ENCODE results near the gene GKAP1.
"Not testable (repeated sequence)": the region's sequence is repeated elsewhere in the genome, so short reads cannot be mapped to it uniquely, and the experiment has no call there.

Gene GKAP1

GRCh38 chr9:83707768-83708514, 109.6 kb downstream of the GKAP1 start, which contains the start of gene UBQLN1:
Gene UBQLN1, minus strand, starts transcription at chr9:83707958. Its CDS starts 279 bp downstream, at chr9:83707679.
- Histone ChIP-seq H3K9ac (ENCODE audit: low read depth in 1 of 2, low read length in 2 of 2) (peak within 1 kb of the TSS; percentile 87 to 97), H3K4me3 (ENCODE audit: low read length in 2 of 2) (peak within 1 kb of the TSS; percentile 93 to 97), H3K36me3 (ENCODE audit: control insufficient read depth in 2 of 2, insufficient read depth in 2 of 2, low read length in 2 of 2) (no peaks in the 10 kb centered on the region), H3K27ac (ENCODE audit: low read depth in 2 of 2, low read length in 2 of 2) (peak within 1 kb of the TSS; percentile 94 to 98), H3K27me3 (ENCODE audit: control insufficient read depth in 2 of 2, insufficient read depth in 2 of 2, low read length in 2 of 2) (no peaks in the 10 kb centered on the region), H3K4me1 (ENCODE audit: control insufficient read depth in 2 of 2, insufficient read depth in 2 of 2, low read length in 2 of 2) (peaks cover 5 to 11% of the 10 kb centered on the region in 2 donors), H3K9me3 (ENCODE audit: control insufficient read depth in 2 of 2, low read length in 2 of 2) (no peaks in the 10 kb centered on the region)

GRCh38 chr9:83707518-83707767, 110.1 kb downstream of the GKAP1 start:
- Histone ChIP-seq H3K4me3 (ENCODE audit: low read length in 2 of 2) (peak overlapping the region; percentile 93 to 97), H3K27me3 (ENCODE audit: control insufficient read depth in 2 of 2, insufficient read depth in 2 of 2, low read length in 2 of 2) (no peaks in the 10 kb centered on the region), H3K9ac (ENCODE audit: low read depth in 1 of 2, low read length in 2 of 2) (peak overlapping the region; percentile 87 to 97), H3K27ac (ENCODE audit: low read depth in 2 of 2, low read length in 2 of 2) (peak overlapping the region; percentile 94 to 98), H3K9me3 (ENCODE audit: control insufficient read depth in 2 of 2, low read length in 2 of 2) (no peaks in the 10 kb centered on the region), H3K36me3 (ENCODE audit: control insufficient read depth in 2 of 2, insufficient read depth in 2 of 2, low read length in 2 of 2) (no peaks in the 10 kb centered on the region), H3K4me1 (ENCODE audit: control insufficient read depth in 2 of 2, insufficient read depth in 2 of 2, low read length in 2 of 2) (peaks cover 5 to 11% of the 10 kb centered on the region in 2 donors)

GRCh38 chr9:83706676-83707517, 110.7 kb downstream of the GKAP1 start:
- no peaks in the 10 kb centered on the region for H3K9me3 ChIP-seq (ENCODE audit: control insufficient read depth in 2 of 2, low read length in 2 of 2)
- H3K4me1 ChIP-seq (ENCODE audit: control insufficient read depth in 2 of 2, insufficient read depth in 2 of 2, low read length in 2 of 2) = peaks cover 5 to 11% of the 10 kb centered on the region in 2 donors
- peak overlapping the region; percentile 94 to 98 for H3K27ac ChIP-seq (ENCODE audit: low read depth in 2 of 2, low read length in 2 of 2)
- peak overlapping the region; percentile 87 to 97 for H3K9ac ChIP-seq (ENCODE audit: low read depth in 1 of 2, low read length in 2 of 2)
- H3K27me3 ChIP-seq (ENCODE audit: control insufficient read depth in 2 of 2, insufficient read depth in 2 of 2, low read length in 2 of 2) = no peaks in the 10 kb centered on the region
- H3K36me3 ChIP-seq (ENCODE audit: control insufficient read depth in 2 of 2, insufficient read depth in 2 of 2, low read length in 2 of 2) = no peaks in the 10 kb centered on the region
- peak overlapping the region; percentile 93 to 97 for H3K4me3 ChIP-seq (ENCODE audit: low read length in 2 of 2)

GRCh38 chr9:83705219-83705651, 112.3 kb downstream of the GKAP1 start:
- peaks cover 5 to 13% of the 10 kb centered on the region in 2 donors for H3K4me1 ChIP-seq (ENCODE audit: control insufficient read depth in 2 of 2, insufficient read depth in 2 of 2, low read length in 2 of 2)
- H3K27me3 ChIP-seq (ENCODE audit: control insufficient read depth in 2 of 2, insufficient read depth in 2 of 2, low read length in 2 of 2); H3K9ac ChIP-seq (ENCODE audit: low read depth in 1 of 2, low read length in 2 of 2); H3K27ac ChIP-seq (ENCODE audit: low read depth in 2 of 2, low read length in 2 of 2); H3K9me3 ChIP-seq (ENCODE audit: control insufficient read depth in 2 of 2, low read length in 2 of 2); H3K4me3 ChIP-seq (ENCODE audit: low read length in 2 of 2); H3K36me3 ChIP-seq (ENCODE audit: control insufficient read depth in 2 of 2, insufficient read depth in 2 of 2, low read length in 2 of 2): not testable (repeated sequence)

DNA sequence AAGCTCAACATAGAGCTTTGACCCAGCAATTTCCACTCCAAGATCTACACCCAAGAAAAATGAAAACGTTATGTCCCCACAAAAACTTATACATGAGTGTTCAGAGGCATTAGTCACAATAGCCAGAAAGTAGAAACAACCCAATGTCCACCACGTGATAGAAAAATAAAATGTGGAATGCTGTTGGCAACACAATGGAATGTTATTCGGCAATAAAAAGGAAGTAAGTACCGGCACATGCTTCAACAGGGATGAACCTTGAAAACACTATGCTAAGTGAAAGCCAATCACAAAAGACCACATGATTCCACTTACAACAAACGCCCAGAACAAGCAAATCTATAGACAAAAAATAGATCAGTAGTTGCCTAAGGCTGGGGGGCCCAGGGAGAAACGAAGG, 115.8 kb downstream of the GKAP1 start:
- no peak overlapping the region for H3K4me3 ChIP-seq (ENCODE audit: low read length in 2 of 2)

GRCh38 chr9:83701286-83701685, 116.3 kb downstream of the GKAP1 start:
- H3K9ac ChIP-seq (ENCODE audit: low read depth in 1 of 2, low read length in 2 of 2) = no peak overlapping the region
- no peaks in the 10 kb centered on the region for H3K27me3 ChIP-seq (ENCODE audit: control insufficient read depth in 2 of 2, insufficient read depth in 2 of 2, low read length in 2 of 2)
- H3K4me1 ChIP-seq (ENCODE audit: control insufficient read depth in 2 of 2, insufficient read depth in 2 of 2, low read length in 2 of 2) = peaks cover 5 to 11% of the 10 kb centered on the region in 2 donors
- H3K36me3 ChIP-seq (ENCODE audit: control insufficient read depth in 2 of 2, insufficient read depth in 2 of 2, low read length in 2 of 2) = no peaks in the 10 kb centered on the region
- no peak overlapping the region for H3K4me3 ChIP-seq (ENCODE audit: low read length in 2 of 2)
- H3K9me3 ChIP-seq (ENCODE audit: control insufficient read depth in 2 of 2, low read length in 2 of 2) = no peaks in the 10 kb centered on the region
- no peak overlapping the region for H3K27ac ChIP-seq (ENCODE audit: low read depth in 2 of 2, low read length in 2 of 2)

More for the DNA sequence above, 115.8 kb downstream of the GKAP1 start:
- Histone ChIP-seq H3K36me3 (ENCODE audit: control insufficient read depth in 2 of 2, insufficient read depth in 2 of 2, low read length in 2 of 2) (no peaks in the 10 kb centered on the region), H3K9me3 (ENCODE audit: control insufficient read depth in 2 of 2, low read length in 2 of 2) (no peaks in the 10 kb centered on the region), H3K27ac (ENCODE audit: low read depth in 2 of 2, low read length in 2 of 2) (no peak overlapping the region), H3K9ac (ENCODE audit: low read depth in 1 of 2, low read length in 2 of 2) (no peak overlapping the region), H3K4me1 (ENCODE audit: control insufficient read depth in 2 of 2, insufficient read depth in 2 of 2, low read length in 2 of 2) (peaks cover 5 to 13% of the 10 kb centered on the region in 2 donors), H3K27me3 (ENCODE audit: control insufficient read depth in 2 of 2, insufficient read depth in 2 of 2, low read length in 2 of 2) (no peaks in the 10 kb centered on the region)

DNA sequence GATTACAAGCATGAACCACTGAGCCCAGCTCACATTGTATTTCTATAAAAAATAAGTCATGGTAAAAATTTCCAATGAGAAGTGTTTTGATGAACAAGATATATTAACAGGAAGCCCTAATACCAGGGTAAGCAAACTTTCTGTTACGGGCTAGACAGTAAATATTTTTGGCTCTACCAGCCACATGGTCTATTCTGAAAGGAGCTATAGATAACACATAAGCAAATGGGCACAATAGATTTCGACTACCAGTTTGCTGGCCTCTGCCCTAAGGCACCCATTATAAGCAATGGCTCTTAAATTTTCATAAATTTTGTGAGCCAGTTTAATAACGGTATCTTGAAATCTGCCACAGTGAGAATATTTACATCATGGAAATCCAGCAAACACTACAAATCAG, 118.0 kb downstream of the GKAP1 start:
- Histone ChIP-seq H3K9ac (ENCODE audit: low read depth in 1 of 2, low read length in 2 of 2) (no peak overlapping the region), H3K27me3 (ENCODE audit: control insufficient read depth in 2 of 2, insufficient read depth in 2 of 2, low read length in 2 of 2) (no peaks in the 10 kb centered on the region), H3K27ac (ENCODE audit: low read depth in 2 of 2, low read length in 2 of 2) (no peak overlapping the region), H3K36me3 (ENCODE audit: control insufficient read depth in 2 of 2, insufficient read depth in 2 of 2, low read length in 2 of 2) (no peaks in the 10 kb centered on the region), H3K9me3 (ENCODE audit: control insufficient read depth in 2 of 2, low read length in 2 of 2) (no peaks in the 10 kb centered on the region), H3K4me3 (ENCODE audit: low read length in 2 of 2) (no peak overlapping the region), H3K4me1 (ENCODE audit: control insufficient read depth in 2 of 2, insufficient read depth in 2 of 2, low read length in 2 of 2) (peaks cover 0 to 2% of the 10 kb centered on the region in 2 donors)

GRCh38 chr9:83698976-83699585, 118.5 kb downstream of the GKAP1 start:
- H3K9ac ChIP-seq (ENCODE audit: low read depth in 1 of 2, low read length in 2 of 2) = no peak overlapping the region
- H3K9me3 ChIP-seq (ENCODE audit: control insufficient read depth in 2 of 2, low read length in 2 of 2) = no peaks in the 10 kb centered on the region
- H3K27ac ChIP-seq (ENCODE audit: low read depth in 2 of 2, low read length in 2 of 2) = no peak overlapping the region
- no peaks in the 10 kb centered on the region for H3K36me3 ChIP-seq (ENCODE audit: control insufficient read depth in 2 of 2, insufficient read depth in 2 of 2, low read length in 2 of 2)
- no peak overlapping the region for H3K4me3 ChIP-seq (ENCODE audit: low read length in 2 of 2)
- no peaks in the 10 kb centered on the region for H3K27me3 ChIP-seq (ENCODE audit: control insufficient read depth in 2 of 2, insufficient read depth in 2 of 2, low read length in 2 of 2)
- H3K4me1 ChIP-seq (ENCODE audit: control insufficient read depth in 2 of 2, insufficient read depth in 2 of 2, low read length in 2 of 2) = peaks cover 0 to 2% of the 10 kb centered on the region in 2 donors

DNA sequence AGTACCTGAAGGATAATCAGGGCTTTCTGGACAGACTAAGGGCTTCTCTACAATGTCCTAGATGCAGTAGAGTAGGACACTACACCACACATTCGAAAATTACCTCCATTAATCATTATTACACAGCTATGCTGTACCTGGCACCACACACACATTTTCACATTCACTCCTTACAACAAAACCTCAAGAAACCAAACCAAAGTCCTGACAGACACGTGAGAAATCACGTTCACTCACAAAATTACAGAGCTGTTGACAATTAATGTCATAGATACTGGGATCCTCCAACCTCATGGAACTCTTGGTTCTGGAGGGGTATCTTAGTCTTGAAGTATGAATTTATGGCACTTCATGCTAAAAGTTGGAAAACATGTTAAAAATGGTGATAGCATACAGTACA, 126.1 kb downstream of the GKAP1 start:
- Histone ChIP-seq H3K4me3 (ENCODE audit: low read length in 2 of 2) (no peak overlapping the region), H3K27me3 (ENCODE audit: control insufficient read depth in 2 of 2, insufficient read depth in 2 of 2, low read length in 2 of 2) (no peaks in the 10 kb centered on the region), H3K27ac (ENCODE audit: low read depth in 2 of 2, low read length in 2 of 2) (no peak overlapping the region), H3K9me3 (ENCODE audit: control insufficient read depth in 2 of 2, low read length in 2 of 2) (no peaks in the 10 kb centered on the region), H3K9ac (ENCODE audit: low read depth in 1 of 2, low read length in 2 of 2) (no peak overlapping the region), H3K36me3 (ENCODE audit: control insufficient read depth in 2 of 2, insufficient read depth in 2 of 2, low read length in 2 of 2) (no peaks in the 10 kb centered on the region), H3K4me1 (ENCODE audit: control insufficient read depth in 2 of 2, insufficient read depth in 2 of 2, low read length in 2 of 2) (peaks cover 0 to 3% of the 10 kb centered on the region in 2 donors)

Measured in mucosa of rectum (tissue), 2 donors.